Embryonic facial prominence (tissue), 1 donor: ENCODE measurements around the gene USP53.
A peak's percentile ranks its signal among the peaks of the same experiment; 100 is the strongest.
"Not testable (repeated sequence)": the region's sequence is repeated elsewhere in the genome, so short reads cannot be mapped to it uniquely, and the experiment has no call there.

ENCODE experiments used
- DNase-seq: peaks from one replicate; pipeline ENCODE4 v3.0.0-alpha.2; 2016; ENCODE audit errors: extremely low spot score

USP53 gene

GRCh38 chr4:119271361-119272085, 59.0 kb downstream of the USP53 start:
- DNase-seq = no peak

DNA sequence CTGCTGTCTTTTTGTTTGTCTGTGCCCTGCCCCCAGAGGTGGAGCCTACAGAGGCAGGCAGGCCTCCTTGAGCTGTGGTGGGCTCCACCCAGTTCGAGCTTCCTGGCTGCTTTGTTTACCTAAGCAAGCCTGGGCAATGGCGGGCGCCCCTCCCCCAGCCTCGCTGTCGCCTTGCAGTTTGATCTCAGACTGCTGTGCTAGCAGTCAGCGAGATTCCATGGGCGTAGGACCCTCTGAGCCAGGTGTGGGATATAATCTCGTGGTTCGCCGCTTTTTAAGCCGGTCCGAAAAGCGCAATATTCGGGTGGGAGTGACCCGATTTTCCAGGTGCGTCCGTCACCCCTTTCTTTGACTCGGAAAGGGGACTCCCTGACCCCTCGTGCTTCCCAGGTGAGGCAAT, 67.0 kb downstream of the USP53 start:
- not testable (repeated sequence) for DNase-seq

DNA sequence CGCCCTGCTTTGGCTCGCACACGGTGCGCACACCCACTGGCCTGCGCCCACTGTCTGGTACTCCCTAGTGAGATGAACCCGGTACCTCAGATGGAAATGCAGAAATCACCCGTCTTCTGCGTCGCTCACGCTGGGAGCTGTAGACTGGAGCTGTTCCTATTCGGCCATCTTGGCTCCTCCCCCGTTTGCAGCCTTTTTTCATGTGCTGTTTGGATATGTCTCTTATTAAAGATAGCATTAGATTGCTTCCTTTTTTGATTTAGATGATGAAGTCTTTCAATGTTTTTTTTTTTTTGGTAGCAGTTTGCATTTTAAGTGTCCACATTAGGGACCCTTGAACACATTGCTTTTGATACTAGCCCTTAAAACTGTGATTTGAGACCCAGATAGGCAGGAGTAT, 67.4 kb downstream of the USP53 start:
- DNase-seq = not testable (repeated sequence)

DNA sequence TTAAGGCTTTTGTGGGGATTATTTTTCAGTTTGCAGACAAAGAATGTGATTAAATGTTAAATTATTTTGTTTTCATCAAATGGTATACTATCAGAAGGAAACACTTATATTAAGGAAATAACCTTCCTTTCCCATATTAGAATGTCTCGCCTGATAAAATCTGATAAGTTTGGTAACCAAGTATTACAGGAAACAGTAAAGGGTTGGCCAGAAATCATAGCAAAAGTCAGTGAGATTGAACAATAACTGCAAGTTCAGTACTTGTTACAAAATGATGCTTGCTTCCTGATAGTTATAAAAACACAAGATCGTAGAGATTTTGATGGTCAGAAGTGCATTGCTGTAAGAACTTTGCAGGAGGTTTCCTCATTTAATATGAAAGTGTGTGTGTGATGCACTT, 68.9 kb downstream of the USP53 start:
- DNase-seq = no peak

- no peak for DNase-seq
Observed at GRCh38 chr4:119284876-119285780, 72.6 kb downstream of the USP53 start.

GRCh38 chr4:119286377-119287002, 74.0 kb downstream of the USP53 start:
- peak; percentile 60 for DNase-seq

DNA sequence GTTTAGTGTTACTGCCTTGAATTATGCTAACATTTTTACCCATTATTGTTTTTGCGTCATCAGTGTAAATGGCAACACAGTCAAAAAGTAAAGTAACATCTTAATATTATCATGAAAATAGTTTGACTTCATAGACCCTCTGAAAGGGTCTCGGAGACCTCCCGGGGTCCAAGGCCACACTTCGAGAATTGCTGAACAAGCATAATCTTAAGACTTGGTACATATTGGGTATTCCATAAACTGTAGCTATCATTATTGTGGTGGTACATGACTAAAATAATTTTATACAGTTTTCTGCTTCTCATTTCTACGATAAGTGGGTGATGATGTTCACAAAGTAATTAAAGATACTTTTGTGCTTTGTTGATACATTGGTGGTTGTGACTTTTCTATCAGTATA, 76.8 kb downstream of the USP53 start:
- no peak for DNase-seq

- DNase-seq = no peak
Observed at GRCh38 chr4:119290598-119290997, 78.1 kb downstream of the USP53 start.

DNA sequence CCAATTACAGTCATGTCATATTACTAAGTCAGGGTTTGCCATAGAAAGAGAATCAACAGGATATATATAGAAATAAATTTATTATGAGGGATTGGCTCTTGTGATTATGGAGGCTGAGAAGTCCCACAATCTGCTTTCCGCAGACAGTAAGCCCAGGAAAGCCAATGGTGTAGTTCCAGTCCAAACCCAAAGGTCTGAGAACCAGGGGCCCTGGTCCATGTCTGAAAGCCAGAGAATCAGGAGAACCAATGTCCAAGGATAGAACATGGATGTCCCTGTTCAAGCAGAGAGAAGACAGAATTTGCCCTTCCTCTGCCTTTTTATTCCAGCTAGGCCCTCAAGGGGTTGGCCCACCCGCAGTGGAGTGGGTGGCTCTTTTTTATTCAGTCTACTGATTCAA, 83.8 kb downstream of the USP53 start:
- no peak for DNase-seq

GRCh38 chr4:119297795-119298194, 85.3 kb downstream of the USP53 start:
- DNase-seq = no peak

GRCh38 chr4:119299260-119299671, 86.8 kb downstream of the USP53 start:
- DNase-seq = no peak

GRCh38 chr4:119299741-119300100, 87.2 kb downstream of the USP53 start:
- DNase-seq = no peak

GRCh38 chr4:119300101-119300978, 87.8 kb downstream of the USP53 start:
- DNase-seq = peak; percentile 76

DNA sequence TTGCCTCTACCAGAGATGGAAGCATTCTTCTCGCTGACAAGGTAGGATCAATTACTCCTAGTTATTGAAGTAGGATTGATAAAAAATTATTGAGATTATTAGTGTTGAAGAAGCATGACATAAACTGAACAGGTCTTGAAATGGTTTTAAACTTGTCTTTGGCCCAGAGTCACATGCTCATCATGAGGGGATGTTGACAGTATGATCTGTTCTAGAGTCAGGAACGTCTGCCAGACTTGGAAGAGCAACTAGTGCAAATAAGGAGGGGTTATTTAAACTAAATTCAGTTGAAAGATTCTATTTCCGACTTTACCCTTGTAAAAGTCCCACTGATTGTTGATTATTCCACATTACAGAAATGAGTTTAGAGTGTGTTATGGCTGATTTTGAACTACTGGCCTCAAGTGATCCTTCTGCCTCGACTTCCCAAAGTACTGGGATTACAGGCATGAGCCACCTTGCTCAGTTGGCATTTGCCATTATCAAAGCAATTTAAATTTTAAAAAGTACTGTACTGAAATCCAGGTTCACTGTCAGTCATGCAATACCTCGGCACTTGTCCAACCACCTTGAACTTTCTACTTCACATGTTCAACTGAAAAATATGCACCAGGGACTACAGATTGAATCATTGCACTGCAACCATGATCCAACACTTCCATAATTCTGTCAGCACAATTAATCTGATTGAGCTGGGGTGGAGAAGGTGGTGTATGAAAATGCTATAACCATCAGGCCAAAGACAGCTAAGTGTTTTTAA, 89.7 kb downstream of the USP53 start:
- no peak for DNase-seq

- no peak for DNase-seq
Observed at GRCh38 chr4:119303587-119304305, 91.2 kb downstream of the USP53 start.

DNA sequence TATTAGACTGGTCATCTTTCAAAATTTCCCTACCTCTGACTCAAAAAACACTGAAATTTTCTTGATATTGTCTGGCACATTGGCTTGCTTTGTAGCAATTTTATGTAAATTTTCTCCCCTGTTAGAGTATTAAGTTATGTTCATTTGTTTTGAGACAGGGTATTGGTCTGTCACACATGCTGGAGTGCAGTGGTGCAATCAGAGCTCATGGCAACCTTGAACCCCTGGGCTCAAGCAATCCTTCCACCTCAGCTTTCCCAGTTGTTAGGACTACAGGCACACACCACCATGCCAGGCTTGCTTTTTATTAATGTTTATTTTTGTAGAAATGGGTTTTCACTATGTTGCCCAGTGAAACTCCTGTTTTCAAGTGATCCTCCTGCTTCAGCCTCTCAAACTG, 91.9 kb downstream of the USP53 start:
- DNase-seq = no peak

GRCh38 chr4:119307606-119308005, 95.1 kb downstream of the USP53 start:
- DNase-seq = no peak

GRCh38 chr4:119310826-119311225, 98.3 kb downstream of the USP53 start:
- no peak for DNase-seq

GRCh38 chr4:119313237-119313636, 100.7 kb downstream of the USP53 start:
- no peak for DNase-seq

- DNase-seq = no peak
Observed at GRCh38 chr4:119314356-119314755, 101.8 kb downstream of the USP53 start.
